Gastroesophageal sphincter (tissue), 4 donors: ENCODE data around the gene IL1RL1. TPM values are rescaled to one million over a fixed set of nuclear protein-coding genes. Genes with fewer than 3 reads are reported as not detected.

Experiments used
- ATAC-seq: fragments of 150-250 bp; one replicate; pipeline ENCODE4 v1.9.1; 2016; ENCODE audit warnings: mild to moderate bottlenecking, moderate library complexity
- H3K27ac ChIP-seq, 4 donors: fragments of 200-600 bp; sonication (generic) in 3 of 4; 1 replicate in 3 of 4; 2 replicates in 1 of 4; pipeline ENCODE4 v1.5.1; 2016 to 2019
- H3K27me3 ChIP-seq: fragments of 200-600 bp; sonication (generic); one replicate; pipeline ENCODE4 v1.5.1; 2019
- H3K36me3 ChIP-seq, 2 donors: fragments of 200-600 bp; sonication (generic); one replicate each; pipeline ENCODE4 v1.5.1; 2019; ENCODE audit warnings: control low read depth in 1 of 2
- H3K4me1 ChIP-seq, 3 donors: fragments of 200-600 bp; sonication (generic); 1 replicate in 2 of 3; 2 replicates in 1 of 3; pipeline ENCODE4 v1.5.1; 2016 to 2019; ENCODE audit warnings: control low read depth in 2 of 3
- H3K4me3 ChIP-seq, 2 donors: fragments of 200-600 bp; sonication (generic); one replicate each; pipeline ENCODE4 v1.5.1; 2019; ENCODE audit warnings: mild to moderate bottlenecking in 1 of 2, moderate library complexity in 1 of 2
- H3K9me3 ChIP-seq, 3 donors: fragments of 200-600 bp; sonication (generic); one replicate each; pipeline ENCODE4 v1.5.1; 2017 to 2019; ENCODE audit warnings: control low read depth in 2 of 3
- EP300 ChIP-seq: sonication (generic); formaldehyde crosslinking; IDR thresholded peaks from one replicate; pipeline ENCODE4 v1.6.1; 2017; ENCODE audit warnings: antibody characterized with exemption, mild to moderate bottlenecking
- POLR2A ChIP-seq, 2 donors: fragments of 450-650 bp; IDR thresholded peaks; one replicate each; pipeline ENCODE4 v1.6.1; 2017; ENCODE audit warnings: antibody characterized with exemption in 2 of 2, mild to moderate bottlenecking in 2 of 2, moderate library complexity in 1 of 2
- POLR2AphosphoS5 ChIP-seq: sonication (generic); formaldehyde crosslinking; IDR thresholded peaks from one replicate; pipeline ENCODE4 v1.6.1; 2017; ENCODE audit warnings: antibody characterized with exemption
- WGBS, 2 donors: methylation state at CpG; one replicate each; pipeline ENCODE4 v1.1.5; 2018; ENCODE audit warnings: low coverage in 1 of 2; 5-methylcytosine and 5-hydroxymethylcytosine counted together
- total RNA-seq, 4 donors: library from RNA; depleted of rRNA; stranded (reverse); fragments of >200 nt; gene quantifications; one replicate each; pipeline ENCODE4 v1.1.0, GENCODE V29; 2016
- TF ChIP-seq, protein P1 (sequence below), 4 experiments: fragments of 200-600 bp in 2 of 4; fragments of 450-650 bp in 2 of 4; sonication (generic) in 1 of 4; IDR thresholded peaks; one replicate each; pipeline ENCODE4 v1.5.1; 2017 to 2019; ENCODE audit warnings: antibody characterized with exemption in 4 of 4, mild to moderate bottlenecking in 2 of 4, moderate library complexity in 2 of 4

Gene IL1RL1
- total RNA-seq = 10 to 100 TPM in 1 of 4 donors, 1 to 10 TPM in 3; 7.1 to 22.6 (median 8.1) TPM

DNA sequence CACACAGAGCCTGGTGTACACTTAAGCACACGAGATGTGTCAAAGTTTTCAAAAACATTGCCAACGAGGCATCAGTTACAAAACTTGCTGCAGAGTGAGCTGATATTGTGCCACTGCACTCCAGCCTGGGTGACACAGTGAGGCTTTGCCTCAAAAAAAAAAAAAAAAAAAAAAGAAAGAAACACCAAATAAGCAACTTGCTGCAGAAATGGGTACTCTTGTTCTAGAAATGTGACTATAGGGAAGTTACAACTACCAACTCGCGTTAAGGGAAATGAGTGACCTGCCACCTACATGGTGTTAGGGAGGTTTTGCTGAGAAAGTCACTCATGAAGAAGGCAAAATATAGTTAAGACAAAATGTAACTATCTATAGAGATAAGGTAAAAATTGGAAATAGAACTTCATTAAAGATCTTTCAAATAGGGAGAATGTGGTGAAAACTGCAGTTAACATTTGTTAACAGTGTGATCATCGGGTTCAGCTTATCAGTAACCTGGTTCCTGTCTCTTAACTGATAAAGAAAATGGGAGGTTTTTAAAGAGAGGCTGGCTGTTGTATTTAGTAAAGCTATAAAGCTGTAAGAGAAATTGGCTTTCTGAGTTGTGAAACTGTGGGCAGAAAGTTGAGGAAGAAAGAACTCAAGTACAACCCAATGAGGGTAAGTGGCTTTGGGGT, at the start of gene IL1RL1:
IL1RL1 (plus strand) TSS at position 600 of the 677 bp plus-strand sequence. CDS start 26,702 bp downstream, outside the sequence.
- 52 to 85% methylated on average over 4 of the region's 5 CpGs for WGBS, 2 donors
- no peak for ATAC-seq
- peaks cover 16% of the 10 kb centered on the region for H3K27me3 ChIP-seq

DNA sequence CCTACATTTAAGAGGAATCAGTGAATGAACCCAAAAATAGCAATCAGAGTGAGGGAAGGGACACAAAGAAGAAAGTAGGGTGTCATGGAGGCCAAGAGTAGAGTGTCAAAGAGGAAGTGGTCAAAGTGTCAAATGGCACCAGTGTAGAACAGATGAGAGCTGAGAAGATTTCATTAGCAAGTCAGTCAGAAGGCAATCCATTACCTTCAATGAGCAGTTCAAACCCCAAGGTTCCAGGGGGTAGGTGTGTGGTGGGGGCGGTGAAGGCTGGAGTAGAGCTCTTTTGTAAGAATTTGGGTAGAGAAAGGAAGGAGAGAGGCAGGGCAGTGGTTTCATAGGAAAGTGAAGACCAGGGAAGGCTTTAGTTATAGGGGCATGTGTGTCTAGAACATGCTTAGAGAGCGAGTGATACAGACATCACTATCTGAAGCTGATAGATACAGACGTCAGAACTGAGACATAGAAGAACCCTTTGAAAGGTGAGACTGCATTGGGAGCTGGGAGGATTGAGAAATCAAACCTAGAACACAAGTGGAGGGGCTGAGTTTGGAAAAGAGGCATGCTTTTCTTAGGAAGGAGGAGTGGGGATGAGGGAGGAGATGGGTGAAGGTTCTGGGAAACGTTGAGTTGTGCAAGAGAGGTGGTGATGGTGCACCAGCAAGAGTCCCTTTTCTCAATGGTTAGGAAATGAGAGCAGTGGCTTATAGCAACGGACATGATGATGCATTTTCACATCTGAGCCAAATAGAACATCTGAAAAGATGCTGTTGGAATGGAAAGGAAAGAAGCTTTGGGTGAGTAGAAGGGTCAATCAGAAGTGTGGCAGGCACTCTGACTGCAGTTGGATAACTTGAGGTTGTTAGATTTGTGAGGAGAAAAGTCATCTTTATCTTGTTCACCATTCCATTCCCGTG, 48.9 kb upstream of the IL1RL1 start:
- Histone ChIP-seq H3K4me1 (no peaks in the 10 kb centered on the region), H3K36me3 (no peaks in the 10 kb centered on the region), H3K4me3 (no peak overlapping the region), H3K27me3 (peaks cover 11% of the 10 kb centered on the region), H3K9me3 (no peaks in the 10 kb centered on the region), H3K27ac (no peak overlapping the region)
- no peak for ATAC-seq
- TF ChIP-seq POLR2AphosphoS5 (no peak), POLR2A (IDR thresholded peaks at IDR 0.05) (no peak), EP300 (no peak)
- TF ChIP-seq, protein P1, sequence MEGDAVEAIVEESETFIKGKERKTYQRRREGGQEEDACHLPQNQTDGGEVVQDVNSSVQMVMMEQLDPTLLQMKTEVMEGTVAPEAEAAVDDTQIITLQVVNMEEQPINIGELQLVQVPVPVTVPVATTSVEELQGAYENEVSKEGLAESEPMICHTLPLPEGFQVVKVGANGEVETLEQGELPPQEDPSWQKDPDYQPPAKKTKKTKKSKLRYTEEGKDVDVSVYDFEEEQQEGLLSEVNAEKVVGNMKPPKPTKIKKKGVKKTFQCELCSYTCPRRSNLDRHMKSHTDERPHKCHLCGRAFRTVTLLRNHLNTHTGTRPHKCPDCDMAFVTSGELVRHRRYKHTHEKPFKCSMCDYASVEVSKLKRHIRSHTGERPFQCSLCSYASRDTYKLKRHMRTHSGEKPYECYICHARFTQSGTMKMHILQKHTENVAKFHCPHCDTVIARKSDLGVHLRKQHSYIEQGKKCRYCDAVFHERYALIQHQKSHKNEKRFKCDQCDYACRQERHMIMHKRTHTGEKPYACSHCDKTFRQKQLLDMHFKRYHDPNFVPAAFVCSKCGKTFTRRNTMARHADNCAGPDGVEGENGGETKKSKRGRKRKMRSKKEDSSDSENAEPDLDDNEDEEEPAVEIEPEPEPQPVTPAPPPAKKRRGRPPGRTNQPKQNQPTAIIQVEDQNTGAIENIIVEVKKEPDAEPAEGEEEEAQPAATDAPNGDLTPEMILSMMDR (IDR thresholded peaks at IDR 0.05) = no peak
- WGBS, 2 donors = 51 to 69% methylated on average over 3 to 5 of the region's 6 CpGs

More for the DNA sequence above, at the start of gene IL1RL1:
- Histone ChIP-seq H3K36me3 (no peaks in the 10 kb centered on the region), H3K27ac (no peak within 1 kb of the TSS), H3K4me1 (no peaks in the 10 kb centered on the region), H3K4me3 (no peak within 1 kb of the TSS), H3K9me3 (no peaks in the 10 kb centered on the region)
- TF ChIP-seq EP300 (no peak), POLR2A (IDR thresholded peaks at IDR 0.05) (no peak), POLR2AphosphoS5 (no peak)
- TF ChIP-seq, protein P1 (IDR thresholded peaks at IDR 0.05) = no peak

- ATAC-seq = no peak
- Histone ChIP-seq H3K36me3 (no peaks in the 10 kb centered on the region), H3K4me1 (no peaks in the 10 kb centered on the region), H3K27me3 (peaks cover 11% of the 10 kb centered on the region), H3K9me3 (no peaks in the 10 kb centered on the region), H3K4me3 (no peak overlapping the region), H3K27ac (no peak overlapping the region)
- WGBS, 2 donors = 63 to 81% methylated on average over 2 of the region's 2 CpGs
- TF ChIP-seq EP300 = no peak
These were observed 46.4 kb upstream of the IL1RL1 start for GRCh38 chr2:102264952-102265351.

DNA sequence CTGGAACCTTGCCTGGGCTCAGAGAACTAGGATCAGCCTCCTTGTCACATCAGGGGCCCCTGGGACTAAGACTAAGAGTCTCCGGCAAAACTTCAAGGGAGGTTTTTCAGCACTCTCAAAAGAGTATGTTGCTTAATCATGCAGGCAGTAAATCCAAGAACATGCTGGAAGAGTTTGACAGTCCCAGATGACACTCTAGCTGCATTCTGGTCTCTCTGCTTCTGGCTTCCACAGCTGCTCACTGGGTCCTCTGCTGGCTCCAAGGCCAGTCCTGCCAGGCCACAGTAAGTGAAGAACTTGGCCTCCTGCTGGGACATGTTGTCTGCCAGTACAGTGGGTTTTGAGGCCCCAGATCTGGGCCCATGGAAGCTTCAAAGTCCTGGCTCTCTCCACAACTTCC, 45.2 kb upstream of the IL1RL1 start:
- TF ChIP-seq, protein P1 (IDR thresholded peaks at IDR 0.05) = no peak
- TF ChIP-seq POLR2AphosphoS5 = no peak
- no peak for TF ChIP-seq EP300
- no peak for TF ChIP-seq POLR2A (IDR thresholded peaks at IDR 0.05)
- 92 to 100% methylated on average over 1 of the region's 1 CpG for WGBS, 2 donors
- no peak for ATAC-seq

DNA sequence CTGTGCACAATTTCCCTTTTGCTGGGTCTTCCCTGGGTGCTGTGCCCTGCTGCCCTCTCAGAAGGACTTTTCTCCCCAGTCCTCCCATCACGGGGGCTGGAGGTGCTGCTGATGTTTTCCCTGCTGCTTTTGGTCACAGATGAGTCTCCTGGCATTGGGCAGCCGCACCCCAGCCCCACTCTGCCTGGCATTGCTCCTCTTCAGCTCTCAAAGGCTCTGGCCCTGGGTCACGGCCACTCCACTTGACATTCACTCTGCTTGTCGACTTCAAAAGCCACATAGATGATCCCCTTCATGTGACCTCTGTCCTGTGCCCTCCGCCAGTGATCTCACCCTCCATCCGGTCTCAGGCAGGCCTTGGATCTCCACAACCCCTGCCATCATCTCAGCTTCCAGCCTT, 43.6 kb upstream of the IL1RL1 start:
- TF ChIP-seq EP300 = no peak
- TF ChIP-seq, protein P1 (IDR thresholded peaks at IDR 0.05) = no peak
- no peak for TF ChIP-seq POLR2A (IDR thresholded peaks at IDR 0.05)
- no peak for TF ChIP-seq POLR2AphosphoS5
- 62 to 77% methylated on average over 6 of the region's 6 CpGs for WGBS, 2 donors
- Histone ChIP-seq H3K27me3 (peaks cover 8% of the 10 kb centered on the region), H3K4me1 (no peaks in the 10 kb centered on the region), H3K4me3 (no peak overlapping the region), H3K36me3 (no peaks in the 10 kb centered on the region), H3K27ac (no peak overlapping the region), H3K9me3 (no peaks in the 10 kb centered on the region)
- ATAC-seq = no peak

More for the DNA sequence above, 45.2 kb upstream of the IL1RL1 start:
- H3K4me3 ChIP-seq = no peak overlapping the region
- H3K27me3 ChIP-seq = peaks cover 17% of the 10 kb centered on the region
- no peaks in the 10 kb centered on the region for H3K9me3 ChIP-seq
- no peaks in the 10 kb centered on the region for H3K36me3 ChIP-seq
- H3K4me1 ChIP-seq = no peaks in the 10 kb centered on the region
- H3K27ac ChIP-seq = no peak overlapping the region
